HUES6 (cell line): ENCODE data around the gene GPR15.
A peak's percentile ranks its signal among the peaks of the same experiment; 100 is the strongest.

Experiments
- H3K27ac ChIP-seq: 2 replicates; pipeline ENCODE4 v1.7.0; 2013; ENCODE audit warnings: low read depth, mild to moderate bottlenecking, low read length, inconsistent platforms
- H3K27me3 ChIP-seq: 2 replicates; pipeline ENCODE4 v1.6.1; 2013; ENCODE audit warnings: low read length; ENCODE audit not compliant: control insufficient read depth, insufficient read depth
- H3K36me3 ChIP-seq: 2 replicates; pipeline ENCODE4 v1.6.1; 2013; ENCODE audit warnings: low read length; ENCODE audit not compliant: control insufficient read depth, insufficient read depth
- H3K4me1 ChIP-seq: 2 replicates; pipeline ENCODE4 v1.6.1; 2013; ENCODE audit warnings: low read length; ENCODE audit not compliant: control insufficient read depth, insufficient read depth
- H3K4me3 ChIP-seq: 2 replicates; pipeline ENCODE4 v1.5.1; 2013; ENCODE audit warnings: low read depth, low read length
- H3K9ac ChIP-seq: one replicate; pipeline ENCODE4 v1.6.1; 2013; ENCODE audit warnings: mild to moderate bottlenecking, low read length
- H3K9me3 ChIP-seq: 2 replicates; pipeline ENCODE4 v1.6.1; 2013; ENCODE audit warnings: low read depth, low read length; ENCODE audit not compliant: control insufficient read depth, insufficient read depth

Gene GPR15

DNA sequence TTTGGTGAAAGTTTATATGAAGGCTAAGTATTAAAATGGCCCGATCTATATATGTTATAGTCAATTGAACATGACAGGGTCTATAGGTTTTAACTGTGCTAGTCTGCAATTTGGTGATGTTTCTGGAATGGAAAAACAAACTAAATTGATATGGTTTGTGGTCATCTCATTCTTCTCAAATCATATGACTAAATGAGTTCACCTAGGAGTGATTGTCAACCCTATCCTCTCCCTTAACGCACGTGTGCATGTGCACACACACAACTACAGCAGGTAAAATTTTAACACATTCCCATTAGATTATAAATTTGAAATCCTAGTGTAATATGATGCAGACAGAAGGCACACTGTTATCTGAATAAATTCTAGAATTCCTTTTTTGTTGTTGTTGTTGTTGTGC, 18.0 kb upstream of the GPR15 start:
- Histone ChIP-seq H3K27ac (no peak overlapping the region), H3K27me3 (no peaks in the 10 kb centered on the region), H3K4me3 (no peak overlapping the region), H3K36me3 (peaks cover 38% of the 10 kb centered on the region), H3K4me1 (peaks cover 22% of the 10 kb centered on the region), H3K9ac (no peak overlapping the region), H3K9me3 (no peaks in the 10 kb centered on the region)

DNA sequence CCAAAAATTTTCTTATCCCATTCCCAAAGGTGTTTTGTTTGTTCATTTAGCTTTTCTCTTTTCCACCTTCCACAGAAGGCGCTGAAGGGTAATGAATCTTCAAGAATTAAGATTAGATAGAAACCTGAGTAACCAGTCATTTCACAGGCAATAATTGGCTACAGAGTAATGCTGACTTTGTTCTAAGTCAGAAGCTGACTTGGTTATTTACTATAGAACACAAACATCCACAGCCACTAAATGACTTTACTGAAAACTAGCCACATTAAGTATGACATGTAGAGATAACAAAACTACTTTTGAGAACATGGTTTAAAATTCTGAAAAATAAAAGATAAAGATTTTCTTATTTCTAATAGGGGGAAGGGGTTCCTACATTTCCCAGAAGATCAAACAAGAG, 16.8 kb upstream of the GPR15 start:
- Histone ChIP-seq H3K36me3 (peaks cover 49% of the 10 kb centered on the region), H3K9ac (no peak overlapping the region), H3K27ac (no peak overlapping the region), H3K9me3 (no peaks in the 10 kb centered on the region), H3K27me3 (no peaks in the 10 kb centered on the region), H3K4me3 (no peak overlapping the region), H3K4me1 (peaks cover 28% of the 10 kb centered on the region)

DNA sequence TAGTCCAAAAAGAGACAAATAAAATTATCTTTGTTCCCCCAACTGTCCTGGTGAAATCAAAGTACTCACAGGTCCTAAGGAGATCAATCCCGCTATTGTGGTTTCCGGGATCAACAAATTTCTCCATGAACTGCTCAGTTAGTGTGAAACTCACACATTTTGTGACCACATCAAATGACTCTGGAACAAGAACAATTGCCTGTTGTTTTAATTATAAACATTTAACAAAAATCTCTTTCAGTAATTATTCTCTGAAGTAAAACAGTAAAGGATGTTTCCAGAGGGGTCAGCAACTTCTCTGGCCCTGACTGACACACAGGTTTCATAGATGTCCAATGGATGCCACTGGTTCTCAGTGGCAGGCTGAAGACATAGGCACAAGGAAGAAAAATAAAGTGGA, 13.0 kb upstream of the GPR15 start:
- no peaks in the 10 kb centered on the region for H3K27me3 ChIP-seq
- no peak overlapping the region for H3K27ac ChIP-seq
- H3K9ac ChIP-seq: no peak overlapping the region
- H3K36me3 ChIP-seq: peaks cover 61% of the 10 kb centered on the region
- H3K4me3 ChIP-seq: no peak overlapping the region
- H3K4me1 ChIP-seq: peaks cover 37% of the 10 kb centered on the region
- no peaks in the 10 kb centered on the region for H3K9me3 ChIP-seq

DNA sequence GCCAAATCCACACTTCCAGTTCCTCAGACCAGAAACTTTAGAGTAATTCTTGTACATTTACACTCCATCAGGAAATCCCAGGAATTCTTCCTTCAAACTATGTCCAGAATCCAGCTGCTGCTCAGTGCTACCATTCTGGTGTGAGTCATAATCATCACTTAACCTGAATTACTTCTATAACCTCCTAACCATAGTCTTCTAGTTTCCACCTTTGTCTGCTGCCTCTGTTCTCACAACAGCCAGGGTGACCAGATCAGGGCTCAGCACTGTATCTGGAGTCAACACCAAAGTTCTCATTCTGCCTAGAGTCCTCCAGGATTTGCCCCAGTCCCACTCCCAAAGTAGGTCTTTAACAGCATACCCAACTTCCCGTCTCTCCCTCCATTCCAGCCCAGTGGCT, 12.4 kb upstream of the GPR15 start:
- no peak overlapping the region for H3K4me3 ChIP-seq
- no peaks in the 10 kb centered on the region for H3K27me3 ChIP-seq
- H3K9me3 ChIP-seq: no peaks in the 10 kb centered on the region
- no peak overlapping the region for H3K9ac ChIP-seq
- H3K4me1 ChIP-seq: peaks cover 37% of the 10 kb centered on the region
- H3K27ac ChIP-seq: no peak overlapping the region
- H3K36me3 ChIP-seq: peaks cover 61% of the 10 kb centered on the region

DNA sequence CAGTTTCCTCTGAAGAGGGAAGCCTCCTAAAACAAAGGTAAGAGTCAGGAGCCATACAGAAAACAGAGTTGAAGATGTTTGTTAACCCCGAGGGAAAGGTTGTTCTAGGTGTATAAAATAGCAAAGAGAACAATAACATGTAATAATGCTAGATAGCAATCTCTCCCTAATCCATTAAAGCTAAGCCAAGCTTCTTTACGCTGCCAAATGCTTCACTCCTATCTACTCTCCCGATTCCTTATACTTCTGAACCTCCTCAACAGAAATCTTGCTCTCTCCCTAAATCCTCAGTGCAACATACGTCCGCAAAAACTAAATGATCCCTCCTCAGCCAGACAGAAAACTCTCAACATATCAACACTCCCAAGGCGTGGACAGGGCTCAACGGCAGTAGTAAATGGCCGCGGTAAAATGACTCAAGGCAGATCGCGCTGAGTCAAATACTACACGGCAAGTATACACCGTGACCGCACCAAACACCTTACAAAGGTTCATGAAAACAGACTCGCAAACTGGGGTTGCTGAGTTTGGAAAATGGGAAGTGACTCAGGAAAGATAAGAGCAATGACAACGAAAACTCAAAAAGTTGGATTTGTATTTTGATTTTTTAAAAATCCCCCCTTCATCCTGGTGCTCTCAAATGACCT, 9.8 kb upstream of the GPR15 start:
- Histone ChIP-seq H3K9ac (peak overlapping the region; percentile 72), H3K27me3 (no peaks in the 10 kb centered on the region), H3K27ac (peak overlapping the region; percentile 66), H3K36me3 (peaks cover 38% of the 10 kb centered on the region), H3K9me3 (no peaks in the 10 kb centered on the region), H3K4me3 (peak overlapping the region; percentile 79), H3K4me1 (peaks cover 31% of the 10 kb centered on the region)

DNA sequence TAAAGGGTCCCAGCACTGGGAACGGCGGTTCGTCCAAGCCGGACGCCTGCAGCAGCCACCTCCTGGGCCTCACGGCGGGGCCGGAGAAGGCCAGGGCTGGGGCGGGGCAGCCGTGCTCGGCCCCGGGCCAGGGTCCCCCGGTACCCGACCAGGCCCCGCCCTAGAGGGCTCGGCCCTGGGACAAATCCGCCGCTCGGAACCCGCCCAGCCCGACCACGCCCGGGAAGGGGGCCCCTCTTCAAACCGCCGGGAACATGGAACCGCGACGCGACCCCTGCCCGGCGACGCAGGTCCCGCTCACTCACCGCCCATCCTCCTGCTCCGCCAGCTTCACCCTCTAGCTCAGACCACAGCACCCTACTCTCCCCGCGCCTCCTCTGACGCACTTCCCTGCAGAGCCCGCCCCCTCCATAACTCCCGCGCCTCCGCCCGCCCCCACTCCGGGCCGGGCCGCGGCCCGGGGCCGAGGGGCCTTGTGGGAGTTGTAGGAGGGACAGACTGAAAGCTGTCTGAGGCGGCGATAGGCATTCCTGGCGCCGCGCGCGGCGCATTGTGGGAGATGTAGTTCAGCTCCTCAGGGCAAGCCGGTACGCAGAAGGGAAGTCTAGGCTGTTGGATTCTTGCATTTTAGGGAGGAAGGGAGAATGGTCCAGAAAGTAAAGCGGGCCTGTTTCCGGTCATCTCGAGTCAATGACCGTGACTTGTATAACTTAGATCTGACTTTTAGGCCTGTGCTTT, 9.1 kb upstream of the GPR15 start, which contains the start of gene CLDND1:
TSS of gene CLDND1 (minus strand) at position 359 of the 738 bp plus-strand sequence. CDS start 1,478 bp downstream, outside the sequence.
- Histone ChIP-seq H3K9me3 (no peaks in the 10 kb centered on the region), H3K4me1 (peaks cover 24% of the 10 kb centered on the region; the same call in 1 of the 2 replicates), H3K36me3 (peaks cover 34% of the 10 kb centered on the region), H3K27me3 (no peaks in the 10 kb centered on the region), H3K27ac (peak within 1 kb of the TSS; percentile 66), H3K9ac (peak within 1 kb of the TSS; percentile 72), H3K4me3 (peak within 1 kb of the TSS; percentile 79)

DNA sequence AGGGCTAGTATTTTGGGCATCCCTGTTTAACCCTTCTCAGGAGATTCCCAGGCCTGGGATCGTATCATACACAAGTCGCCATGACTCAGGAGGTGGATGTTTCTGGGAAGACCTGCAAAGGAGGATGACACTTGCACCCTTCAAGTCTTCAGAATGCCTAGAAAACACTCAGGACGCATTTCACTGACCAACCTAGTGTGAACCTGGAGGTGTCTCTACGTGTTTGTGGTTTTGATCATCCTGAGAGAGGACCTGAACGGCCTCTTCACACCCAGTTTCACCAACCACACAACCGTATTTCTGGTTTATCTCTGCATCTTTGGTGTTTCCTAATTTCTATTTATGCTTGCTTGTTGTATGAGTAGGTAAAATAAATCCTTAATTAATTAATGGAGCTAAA, 6.3 kb upstream of the GPR15 start:
- H3K4me3 ChIP-seq: no peak overlapping the region
- no peaks in the 10 kb centered on the region for H3K9me3 ChIP-seq
- peaks cover 9% of the 10 kb centered on the region; the same call in 1 of the 2 replicates for H3K4me1 ChIP-seq
- H3K9ac ChIP-seq: no peak overlapping the region
- peaks cover 7% of the 10 kb centered on the region for H3K36me3 ChIP-seq
- no peaks in the 10 kb centered on the region for H3K27me3 ChIP-seq
- no peak overlapping the region for H3K27ac ChIP-seq

DNA sequence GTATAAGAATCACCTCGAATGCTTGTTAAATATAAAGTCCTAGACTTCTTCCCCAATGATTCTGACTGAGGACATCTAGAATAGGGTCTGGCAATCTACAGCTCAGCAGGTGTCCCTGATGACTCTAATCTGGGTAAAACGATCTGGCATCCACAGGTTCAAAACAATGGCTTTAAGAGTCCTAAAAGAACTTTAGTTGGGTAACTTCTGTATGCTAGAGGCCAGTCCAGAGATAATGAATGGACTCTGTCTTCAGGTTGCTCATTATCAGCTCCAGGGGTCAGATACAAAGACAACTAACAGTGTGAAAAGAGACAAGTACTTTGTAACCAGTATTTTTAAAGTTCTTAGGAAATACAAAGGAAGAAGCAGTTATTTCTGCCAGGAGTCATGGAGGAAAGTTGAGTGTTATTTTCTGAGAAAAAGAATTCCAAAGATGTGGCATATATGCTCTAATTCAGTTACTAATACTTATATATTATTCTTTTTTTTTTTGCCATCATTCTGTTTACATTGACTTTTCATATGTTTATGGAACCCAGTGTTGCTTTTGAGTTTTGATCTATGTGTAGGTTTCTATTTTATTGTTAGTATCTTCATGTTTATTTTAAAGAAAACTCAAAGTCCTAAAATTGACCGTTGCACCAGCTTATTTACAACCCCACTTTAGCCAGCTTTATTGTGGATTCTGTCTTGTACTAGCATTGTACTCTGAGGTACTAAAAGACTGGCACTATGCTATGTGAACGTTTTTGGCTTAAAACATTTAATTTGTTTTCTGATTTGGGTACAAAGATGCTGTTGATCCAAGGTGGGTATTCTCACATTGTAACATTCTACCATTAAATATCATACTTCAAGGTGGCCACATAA, 3.1 kb upstream of the GPR15 start:
- Histone ChIP-seq H3K27me3 (no peaks in the 10 kb centered on the region), H3K36me3 (no peaks in the 10 kb centered on the region), H3K27ac (no peak overlapping the region), H3K9ac (no peak overlapping the region), H3K4me1 (no peaks in the 10 kb centered on the region), H3K9me3 (no peaks in the 10 kb centered on the region), H3K4me3 (no peak overlapping the region)

DNA sequence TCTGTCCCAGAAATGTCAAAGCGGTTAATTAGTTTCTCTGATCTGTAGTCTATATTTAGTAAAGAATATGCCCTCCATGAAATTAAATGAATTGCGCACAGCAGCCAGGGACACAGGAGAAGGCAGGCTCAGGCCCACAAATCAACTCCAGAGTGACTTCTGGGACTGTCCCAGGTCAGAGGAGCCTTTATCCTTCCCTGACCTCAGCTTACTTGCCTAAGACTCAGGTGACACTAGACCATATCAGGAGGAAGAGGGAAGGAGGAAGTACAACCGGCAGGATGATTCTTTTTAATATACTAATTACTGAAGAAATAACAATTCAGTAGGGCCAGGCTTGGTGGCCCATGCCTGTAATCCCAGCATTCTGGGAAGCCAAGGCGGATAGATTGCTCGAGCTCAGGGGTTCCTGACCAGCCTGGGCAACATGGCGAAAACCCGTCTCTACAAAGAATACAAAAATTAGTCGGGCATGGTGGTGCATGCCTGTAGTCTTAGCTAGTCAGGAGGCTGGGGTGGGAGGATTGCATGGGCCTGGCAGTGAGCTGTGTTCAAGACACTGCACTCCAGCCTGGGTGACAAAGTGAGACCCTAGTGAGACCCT, 1.8 kb upstream of the GPR15 start:
- no peaks in the 10 kb centered on the region for H3K4me1 ChIP-seq
- H3K36me3 ChIP-seq: no peaks in the 10 kb centered on the region
- H3K9me3 ChIP-seq: no peaks in the 10 kb centered on the region
- H3K9ac ChIP-seq: no peak overlapping the region
- H3K4me3 ChIP-seq: no peak overlapping the region
- no peak overlapping the region for H3K27ac ChIP-seq
- no peaks in the 10 kb centered on the region for H3K27me3 ChIP-seq

DNA sequence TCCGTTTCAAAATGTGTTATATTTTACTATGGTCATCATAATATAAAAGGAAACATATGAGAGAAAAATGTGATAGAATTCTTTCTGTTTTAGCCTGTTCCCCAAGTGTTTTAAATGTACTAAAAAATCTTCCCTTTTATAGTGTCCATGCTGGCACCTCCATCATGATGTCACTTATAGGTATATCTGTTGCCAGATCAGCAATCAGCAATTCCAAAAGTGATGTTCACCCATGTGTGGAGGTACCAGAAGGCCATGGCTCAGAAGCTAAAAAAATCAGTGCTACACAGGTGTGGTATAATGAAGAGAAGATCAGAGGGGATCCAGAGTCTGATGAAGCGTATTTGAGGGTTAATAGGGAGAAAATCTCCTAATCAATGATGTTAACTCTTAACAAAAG, 1.1 kb upstream of the GPR15 start:
- no peak overlapping the region for H3K9ac ChIP-seq

More for the DNA sequence above, 1.1 kb upstream of the GPR15 start:
- Histone ChIP-seq H3K9me3 (no peaks in the 10 kb centered on the region), H3K4me1 (no peaks in the 10 kb centered on the region), H3K27me3 (no peaks in the 10 kb centered on the region), H3K27ac (no peak overlapping the region), H3K36me3 (no peaks in the 10 kb centered on the region), H3K4me3 (no peak overlapping the region)
